PC-3 (cell line): ENCODE data around the gene MC1R. TPM values are rescaled to one million over a fixed set of nuclear protein-coding genes. Genes with fewer than 3 reads are reported as not detected.

Source experiments
- ATAC-seq: fragments of 200-7000 bp; cut with Tn5 transposase; 2 replicates; pipeline ENCODE4 v1.9.1; 2020; ENCODE audit warnings: mild to moderate bottlenecking, moderate library complexity
- BruUV-seq: library from RNA; stranded (reverse); fragments of 400-500 nt; replicated peaks from 2 replicates; lab custom pipeline; 2021; lab: Mats Ljungman, UMichigan
- CTCF ChIA-PET: fragments of 300-600 bp; sonication (Branson Sonifier 250); formaldehyde crosslinking; loops from one replicate; lab custom pipeline; 2022; ENCODE audit warnings: antibody characterized with exemption; lab: Charles Lee
- POLR2A ChIA-PET: fragments of 300-600 bp; sonication (Branson Sonifier 250); formaldehyde crosslinking; loops from one replicate; lab custom pipeline; 2022; ENCODE audit warnings: antibody characterized with exemption; ENCODE audit not compliant: unreplicated experiment; lab: Charles Lee
- DNase-seq: peaks from one replicate; pipeline ENCODE4 v3.0.0-alpha.2; 2015
- H2AFZ ChIP-seq: fragments of 300-600 bp; sonication (generic); 2 replicates; pipeline ENCODE4 v1.6.0; 2016; ENCODE audit warnings: antibody characterized with exemption, low read length
- H3F3A ChIP-seq: fragments of 300-600 bp; sonication (generic); one replicate; pipeline ENCODE4 v1.6.0; 2017; ENCODE audit warnings: antibody characterized with exemption, low read length, control low read depth, mild to moderate bottlenecking; ENCODE audit not compliant: unreplicated experiment
- H3K27ac ChIP-seq: fragments of 300-600 bp; sonication (generic); 2 replicates; pipeline ENCODE4 v1.5.1; 2016; ENCODE audit warnings: mild to moderate bottlenecking, low read length
- H3K27me3 ChIP-seq: fragments of 300-600 bp; sonication (generic); 2 replicates; pipeline ENCODE4 v1.6.1; 2016; ENCODE audit warnings: low read length, mixed read lengths
- H3K36me3 ChIP-seq: fragments of 300-600 bp; sonication (generic); 2 replicates; pipeline ENCODE4 v1.6.1; 2016; ENCODE audit warnings: low read depth, mixed run types, low read length, mixed read lengths
- H3K4me1 ChIP-seq: fragments of 300-600 bp; sonication (generic); 2 replicates; pipeline ENCODE4 v1.5.1; 2016; ENCODE audit warnings: low read length; ENCODE audit not compliant: insufficient read depth
- H3K4me2 ChIP-seq: fragments of 300-600 bp; sonication (generic); 2 replicates; pipeline ENCODE4 v1.6.0; 2016; ENCODE audit warnings: low read length
- H3K4me3 ChIP-seq: fragments of 300-600 bp; sonication (generic); 2 replicates; pipeline ENCODE4 v1.5.1; 2016; ENCODE audit warnings: mild to moderate bottlenecking, low read length, mixed read lengths
- H3K79me2 ChIP-seq: fragments of 300-600 bp; sonication (generic); 2 replicates; pipeline ENCODE4 v1.6.1; 2017; ENCODE audit warnings: low read length, mixed read lengths
- H3K9ac ChIP-seq: fragments of 300-600 bp; sonication (generic); 2 replicates; pipeline ENCODE4 v1.6.0; 2016; ENCODE audit warnings: mild to moderate bottlenecking, low read length
- H3K9me2 ChIP-seq: fragments of 300-600 bp; sonication (generic); replicated peaks from 2 replicates; pipeline ENCODE4 v1.6.1; 2016; ENCODE audit warnings: mixed run types, low read length, mixed read lengths
- H3K9me3 ChIP-seq: fragments of 300-600 bp; sonication (generic); 2 replicates; pipeline ENCODE4 v1.6.1; 2016; ENCODE audit warnings: low read length, mixed read lengths
- H4K20me1 ChIP-seq: fragments of 300-600 bp; sonication (generic); 2 replicates; pipeline ENCODE4 v1.6.1; 2016; ENCODE audit warnings: low read length, mixed read lengths
- CTCF ChIP-seq: fragments of 300-600 bp; sonication (generic); conservative IDR thresholded peaks from 2 replicates; pipeline ENCODE4 v1.5.1; 2017; ENCODE audit warnings: antibody characterized with exemption, low read depth, mild to moderate bottlenecking, low read length
- EZH2 ChIP-seq: fragments of 300-600 bp; sonication (generic); IDR thresholded peaks from one replicate; pipeline ENCODE4 v1.6.1; 2017; ENCODE audit warnings: antibody characterized with exemption, mild to moderate bottlenecking, low read length; ENCODE audit not compliant: unreplicated experiment
- EZH2phosphoT487 ChIP-seq: fragments of 300-600 bp; sonication (generic); IDR thresholded peaks from 2 replicates; pipeline ENCODE4 v1.6.1; 2018; ENCODE audit warnings: mild to moderate bottlenecking, antibody characterized with exemption, low read length, borderline replicate concordance
- intact Hi-C: fragments of 100-400 bp; cut with micrococcal nuclease; formaldehyde crosslinking; loops from 2 replicates; pipeline ENCODE4 v1.9.0; 2023
- total RNA-seq: library from RNA; depleted of rRNA; stranded (reverse); fragments of >200 nt; gene quantifications from 2 replicates; pipeline ENCODE4 v1.2.3, GENCODE V29; 2014

The MC1R gene
- total RNA-seq, 1 experiment from 2014 or later: 4.2 TPM

- Histone ChIP-seq H3K4me1 (no peaks in the 10 kb centered on the region), H3K9ac (no peak overlapping the region), H4K20me1 (no peaks in the 10 kb centered on the region), H3F3A (no peaks in the 10 kb centered on the region), H3K36me3 (peaks cover 2% of the 10 kb centered on the region; the same call in 1 of the 2 replicates), H3K27ac (no peak overlapping the region), H3K4me3 (no peak overlapping the region), H3K9me3 (no peaks in the 10 kb centered on the region), H3K27me3 (no peaks in the 10 kb centered on the region), H2AFZ (no peak overlapping the region), H3K79me2 (no peaks in the 10 kb centered on the region), H3K4me2 (no peak overlapping the region), H3K9me2 (no peaks in the 10 kb centered on the region)
- CTCF ChIA-PET: no interaction called here
- BruUV-seq: no TSS peak
- intact Hi-C loops: no loop called here
- TF ChIP-seq CTCF: no peak
- TF ChIP-seq EZH2phosphoT487: no peak
- no peak for TF ChIP-seq EZH2
- POLR2A ChIA-PET: no interaction called here
- ATAC-seq (no peak), DNase-seq (no peak)
Observed at GRCh38 chr16:89895482-89896250, 23.0 kb upstream of the MC1R start.

GRCh38 chr16:89897204-89897603 lies 21.5 kb upstream of the MC1R start:
- Histone ChIP-seq H3K79me2 (no peaks in the 10 kb centered on the region), H3K4me3 (no peak overlapping the region), H3F3A (no peaks in the 10 kb centered on the region), H3K9me3 (no peaks in the 10 kb centered on the region), H3K27ac (no peak overlapping the region), H3K4me2 (no peak overlapping the region), H4K20me1 (no peaks in the 10 kb centered on the region), H3K9ac (no peak overlapping the region), H3K27me3 (no peaks in the 10 kb centered on the region), H3K9me2 (no peaks in the 10 kb centered on the region), H2AFZ (no peak overlapping the region), H3K4me1 (no peaks in the 10 kb centered on the region), H3K36me3 (peaks cover 2% of the 10 kb centered on the region; the same call in 1 of the 2 replicates)
- ChIA-PET POLR2A (no interaction called here), CTCF (no interaction called here)
- no peak for TF ChIP-seq EZH2phosphoT487
- no peak for TF ChIP-seq EZH2
- TF ChIP-seq CTCF: no peak
- BruUV-seq: no TSS peak
- ATAC-seq: no peak
- intact Hi-C loops: no loop called here
- DNase-seq: no peak

GRCh38 chr16:89898201-89898967 lies 20.3 kb upstream of the MC1R start:
- H3K9ac ChIP-seq: no peak overlapping the region
- H3F3A ChIP-seq: no peaks in the 10 kb centered on the region
- TF ChIP-seq EZH2 (no peak), EZH2phosphoT487 (no peak), CTCF (no peak)
- H3K27ac ChIP-seq: no peak overlapping the region
- no peak for DNase-seq
- ChIA-PET POLR2A (no interaction called here), CTCF (no interaction called here)
- no peaks in the 10 kb centered on the region for H3K27me3 ChIP-seq
- no peaks in the 10 kb centered on the region for H4K20me1 ChIP-seq
- no peaks in the 10 kb centered on the region for H3K9me2 ChIP-seq
- H3K79me2 ChIP-seq: no peaks in the 10 kb centered on the region
- H3K9me3 ChIP-seq: no peaks in the 10 kb centered on the region
- peaks cover 2% of the 10 kb centered on the region; the same call in 1 of the 2 replicates for H3K36me3 ChIP-seq
- H3K4me2 ChIP-seq: no peak overlapping the region
- no peaks in the 10 kb centered on the region for H3K4me1 ChIP-seq
- ATAC-seq: no peak
- intact Hi-C loops: no loop called here
- no peak overlapping the region for H2AFZ ChIP-seq
- BruUV-seq: no TSS peak
- H3K4me3 ChIP-seq: no peak overlapping the region
